ENCODE data around the gene MSX2. TPM values are rescaled to one million over a fixed set of nuclear protein-coding genes. Genes with fewer than 3 reads are reported as not detected.

MSX2 gene
- total RNA-seq, 4 donors from 2014 or later = 5.4 to 7.9 (median 6.3) TPM

DNA sequence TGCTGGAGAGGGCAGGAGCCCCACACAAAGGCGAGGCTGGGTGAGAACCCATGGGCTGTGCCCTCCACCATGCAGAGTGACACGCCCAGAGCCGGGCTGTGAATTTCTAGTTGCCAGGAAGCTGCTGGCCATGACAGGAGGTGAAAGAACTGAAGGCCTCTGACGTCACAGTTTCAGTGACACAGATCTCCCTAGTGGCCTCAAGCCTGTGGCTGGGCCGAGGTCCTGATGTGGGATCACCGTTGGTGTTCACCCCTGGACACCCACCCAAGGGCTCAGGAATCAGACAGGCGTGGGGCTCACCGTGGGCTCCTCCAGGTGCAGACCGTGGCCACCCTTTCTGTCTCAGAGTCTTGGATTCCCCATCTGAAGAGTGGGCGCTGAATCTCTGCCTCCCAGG lies 39.9 kb downstream of the MSX2 start:
- DNase-seq (ENCODE audit: low spot score in 2 of 2) = no peak
- intact Hi-C loops (cut with DNase I; ENCODE audit: low total_unique reads) = no loop called here
- 73 to 80% methylated on average over 8 to 10 of the region's 10 CpGs for whole genome bisulfite sequencing, 2 donors
- no peak for TF ChIP-seq CTCF (IDR thresholded peaks at IDR 0.05)
- TF ChIP-seq POLR2A (IDR thresholded peaks at IDR 0.05) = no peak
- no peak overlapping the region for H3K4me3 ChIP-seq (ENCODE audit: low read depth, poor library complexity, severe bottlenecking)

GRCh38 chr5:174765540-174765939 lies 41.2 kb downstream of the MSX2 start:
- intact Hi-C loops (cut with DNase I; ENCODE audit: low total_unique reads) = no loop called here
- no peak overlapping the region for H3K4me3 ChIP-seq (ENCODE audit: low read depth, poor library complexity, severe bottlenecking)
- WGBS, 2 donors = 82 to 87% methylated on average over 18 of the region's 18 CpGs
- TF ChIP-seq POLR2A (IDR thresholded peaks at IDR 0.05) (no peak), CTCF (IDR thresholded peaks at IDR 0.05) (no peak)
- DNase-seq (ENCODE audit: low spot score in 2 of 2) = no peak

- no peak for DNase-seq (ENCODE audit: low spot score in 2 of 2)
- intact Hi-C loops (cut with DNase I; ENCODE audit: low total_unique reads) = no loop called here
- TF ChIP-seq POLR2A (IDR thresholded peaks at IDR 0.05) (no peak), CTCF (IDR thresholded peaks at IDR 0.05) (no peak)
- WGBS, 2 donors = 57 to 67% methylated on average over 4 of the region's 4 CpGs
- H3K4me3 ChIP-seq (ENCODE audit: low read depth, poor library complexity, severe bottlenecking) = no peak overlapping the region
Measured at GRCh38 chr5:174767670-174768069, 43.3 kb downstream of the MSX2 start.

- intact Hi-C loops (cut with DNase I; ENCODE audit: low total_unique reads) = no loop called here
- 89 to 95% methylated on average over 4 of the region's 4 CpGs for WGBS, 2 donors
- no peak for DNase-seq (ENCODE audit: low spot score in 2 of 2)
- H3K4me3 ChIP-seq (ENCODE audit: low read depth, poor library complexity, severe bottlenecking) = no peak overlapping the region
- TF ChIP-seq POLR2A (IDR thresholded peaks at IDR 0.05) (no peak), CTCF (IDR thresholded peaks at IDR 0.05) (no peak)
Measured at GRCh38 chr5:174769005-174769404, 44.6 kb downstream of the MSX2 start.

DNA sequence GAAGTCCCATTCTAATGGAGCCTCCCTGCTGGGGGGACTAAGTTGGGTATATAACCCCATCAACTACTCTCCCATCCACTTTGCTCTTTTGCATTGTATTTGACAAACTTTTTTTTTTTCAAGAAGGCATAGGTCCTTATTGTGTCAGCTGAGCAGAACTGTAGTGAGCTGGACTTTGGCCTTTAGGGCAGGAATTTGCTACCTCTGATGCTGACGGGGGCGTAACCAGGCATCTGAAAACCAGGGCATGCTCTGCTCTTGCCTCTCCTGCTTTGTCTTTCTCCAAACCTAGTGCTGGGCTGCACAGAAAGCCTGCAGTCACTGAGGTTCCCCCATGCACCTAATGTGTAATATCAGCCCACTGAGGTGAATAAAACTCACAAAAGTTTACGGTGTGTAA lies 49.0 kb downstream of the MSX2 start:
- no peak for DNase-seq (ENCODE audit: low spot score in 2 of 2)
- TF ChIP-seq POLR2A (IDR thresholded peaks at IDR 0.05) (no peak), CTCF (IDR thresholded peaks at IDR 0.05) (no peak)
- no peak overlapping the region for H3K4me3 ChIP-seq (ENCODE audit: low read depth, poor library complexity, severe bottlenecking)
- 84 to 88% methylated on average over 3 of the region's 3 CpGs for WGBS, 2 donors
- intact Hi-C loops (cut with DNase I; ENCODE audit: low total_unique reads) = no loop called here

DNA sequence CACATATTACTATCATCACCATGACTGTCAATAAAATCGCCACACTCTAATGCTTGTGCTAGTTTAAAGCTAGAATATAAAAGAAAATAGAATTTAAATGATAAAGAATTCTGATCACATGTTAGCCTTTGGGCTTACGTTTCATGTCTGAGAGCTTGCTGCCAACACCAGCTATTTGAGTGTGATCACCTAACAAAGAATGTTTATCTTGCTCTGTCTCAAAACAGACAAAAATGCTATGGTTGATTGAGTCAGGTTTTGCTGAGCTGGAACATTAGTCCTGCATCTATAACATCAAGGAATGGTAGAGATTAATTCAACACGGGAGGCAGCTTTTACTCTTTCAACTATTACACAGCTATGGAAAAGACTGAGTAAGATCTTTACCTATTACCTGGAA lies 50.7 kb downstream of the MSX2 start:
- WGBS, 2 donors = 44 to 54% methylated on average over 3 of the region's 3 CpGs
- DNase-seq (ENCODE audit: low spot score in 2 of 2) = no peak
- no peak for TF ChIP-seq POLR2A (IDR thresholded peaks at IDR 0.05)
- TF ChIP-seq CTCF (IDR thresholded peaks at IDR 0.05) = no peak
- H3K4me3 ChIP-seq (ENCODE audit: low read depth, poor library complexity, severe bottlenecking) = no peak overlapping the region
- intact Hi-C loops (cut with DNase I; ENCODE audit: low total_unique reads) = no loop called here

Measured in lower leg skin (tissue), 4 donors.